H1 (cell line): ENCODE data around the gene HOXA11. TPM values are rescaled to one million over a fixed set of nuclear protein-coding genes. Genes with fewer than 3 reads are reported as not detected.

Experiments used
- CTCF ChIA-PET: fragments of 300-600 bp; sonication (Branson Sonifier 250); formaldehyde crosslinking; loops from one replicate; lab custom pipeline; 2021; ENCODE audit not compliant: partially characterized antibody; lab: Charles Lee
- POLR2A ChIA-PET: fragments of 300-600 bp; sonication (Branson Sonifier 250); formaldehyde crosslinking; loops from one replicate; lab custom pipeline; 2021; ENCODE audit warnings: inconsistent platforms; ENCODE audit not compliant: partially characterized antibody; lab: Charles Lee
- DNase-seq, 2 experiments: peaks; one replicate each; pipeline versions ENCODE4 v3.0.0 to v3.0.0-alpha.2; 2010 to 2022; ENCODE audit warnings: low spot score in 2 of 2, low read depth in 1 of 2, mixed read lengths in 1 of 2
- FAIRE-seq: peaks from 2 replicates; lab custom pipeline; 2011; peaks lifted over from hg19 to GRCh38; lab: Jason Lieb, UNC
- H2AFZ ChIP-seq: 2 replicates; pipeline ENCODE4 v1.8.1; 2012; ENCODE audit warnings: low read length, inconsistent platforms
- H2AK5ac ChIP-seq: 2 replicates; pipeline ENCODE4 v1.6.1; 2013; ENCODE audit warnings: low read depth, low read length
- H2BK120ac ChIP-seq: replicated peaks from 2 replicates; pipeline ENCODE3; 2013; ENCODE audit warnings: low read depth, low read length, inconsistent platforms
- H2BK12ac ChIP-seq: 2 replicates; pipeline ENCODE4 v1.6.1; 2013; ENCODE audit warnings: low read depth, low read length
- H2BK15ac ChIP-seq: 2 replicates; pipeline ENCODE4 v1.6.1; 2013; ENCODE audit warnings: low read length
- H2BK20ac ChIP-seq: 2 replicates; pipeline ENCODE4 v1.6.1; 2013; ENCODE audit warnings: low read length
- H2BK5ac ChIP-seq: 2 replicates; pipeline ENCODE4 v1.6.1; 2013; ENCODE audit warnings: low read depth, low read length
- H3K14ac ChIP-seq: 2 replicates; pipeline ENCODE4 v1.6.1; 2013; ENCODE audit warnings: inconsistent platforms; ENCODE audit not compliant: insufficient read length
- H3K18ac ChIP-seq: 2 replicates; pipeline ENCODE4 v1.6.1; 2013; ENCODE audit warnings: low read length; ENCODE audit errors: extremely low read depth
- H3K23ac ChIP-seq: 2 replicates; pipeline ENCODE4 v1.6.1; 2013; ENCODE audit warnings: inconsistent platforms; ENCODE audit not compliant: insufficient read length
- H3K23me2 ChIP-seq: 2 replicates; pipeline ENCODE4 v1.6.1; 2013; ENCODE audit warnings: low read depth, low read length
- H3K27ac ChIP-seq: 2 replicates; pipeline ENCODE4 v1.6.1; 2011; ENCODE audit warnings: low read depth, low read length, inconsistent platforms
- H3K27me3 ChIP-seq, 4 experiments: replicated peaks in 1 of 4; 1 replicate in 1 of 4; 2 replicates in 3 of 4; pipeline versions ENCODE4 v1.6.1 to v1.8.1; 2011 to 2013; ENCODE audit warnings: low read length in 3 of 4, mild to moderate bottlenecking in 3 of 4, inconsistent platforms in 2 of 4, mixed read lengths in 2 of 4, moderate library complexity in 1 of 4; ENCODE audit not compliant: control insufficient read depth in 3 of 4, insufficient read depth in 3 of 4; ENCODE audit errors: extremely low read depth in 1 of 4
- H3K36me3 ChIP-seq, 4 experiments: 2 replicates each; pipeline versions ENCODE4 v1.6.1 to v1.8.1; 2011 to 2013; ENCODE audit warnings: mild to moderate bottlenecking in 4 of 4, low read length in 3 of 4, moderate library complexity in 2 of 4, control low read depth in 1 of 4, inconsistent platforms in 1 of 4; ENCODE audit not compliant: insufficient read depth in 4 of 4, control insufficient read depth in 2 of 4
- H3K4ac ChIP-seq: replicated peaks from 2 replicates; pipeline ENCODE3; 2013; ENCODE audit warnings: low read length, low read depth, mixed read lengths, inconsistent platforms; ENCODE audit not compliant: insufficient read length
- H3K4me1 ChIP-seq, 4 experiments: replicated peaks in 1 of 4; 1 replicate in 1 of 4; 2 replicates in 3 of 4; pipeline versions ENCODE4 v1.6.1 to v1.8.1; 2011 to 2013; ENCODE audit warnings: low read length in 3 of 4, inconsistent platforms in 2 of 4, mixed read lengths in 1 of 4; ENCODE audit not compliant: insufficient read depth in 4 of 4, control insufficient read depth in 3 of 4
- H3K4me2 ChIP-seq, 2 experiments: 2 replicates each; pipeline versions ENCODE4 v1.6.1 to v1.8.1; 2011 to 2013; ENCODE audit warnings: low read depth in 2 of 2, low read length in 2 of 2, control low read depth in 1 of 2, inconsistent platforms in 1 of 2, mild to moderate bottlenecking in 1 of 2; ENCODE audit not compliant: insufficient read depth in 1 of 2
- H3K4me3 ChIP-seq, 4 experiments: fragments of 200-600, 300-600 bp in 1 of 4; sonication (generic), shearing (Covaris generic), sonication (Bioruptor Twin) in 1 of 4; 2 replicates each; pipeline versions ENCODE4 v1.5.1 to v1.8.1; 2011 to 2016; ENCODE audit warnings: low read length in 4 of 4, low read depth in 3 of 4, control low read depth in 2 of 4, inconsistent platforms in 2 of 4, mild to moderate bottlenecking in 2 of 4, mixed read lengths in 1 of 4, moderate library complexity in 1 of 4; ENCODE audit not compliant: insufficient read depth in 2 of 4; ENCODE audit errors: extremely low read depth in 1 of 4
- H3K56ac ChIP-seq: replicated peaks from 2 replicates; pipeline ENCODE3; 2013; ENCODE audit warnings: low read depth, mild to moderate bottlenecking, mixed read lengths, low read length, inconsistent platforms; ENCODE audit not compliant: insufficient read length
- H3K79me1 ChIP-seq: 2 replicates; pipeline ENCODE4 v1.6.1; 2013; ENCODE audit warnings: low read depth, low read length, control low read depth
- H3K79me2 ChIP-seq, 2 experiments: 2 replicates each; pipeline versions ENCODE4 v1.6.1 to v1.8.1; 2012 to 2013; ENCODE audit warnings: low read length in 2 of 2, mild to moderate bottlenecking in 2 of 2, inconsistent platforms in 1 of 2; ENCODE audit not compliant: insufficient read depth in 2 of 2, control insufficient read depth in 1 of 2
- H3K9ac ChIP-seq, 4 experiments: replicated peaks in 1 of 4; 1 replicate in 1 of 4; 2 replicates in 3 of 4; pipeline versions ENCODE4 v1.6.1 to v1.8.1; 2011 to 2013; ENCODE audit warnings: low read depth in 3 of 4, low read length in 3 of 4, control low read depth in 2 of 4, mild to moderate bottlenecking in 2 of 4, moderate library complexity in 2 of 4, inconsistent platforms in 1 of 4; ENCODE audit errors: extremely low read depth in 1 of 4
- H3K9me3 ChIP-seq, 2 experiments: 2 replicates each; pipeline versions ENCODE4 v1.6.1 to v1.8.1; 2012 to 2013; ENCODE audit warnings: mild to moderate bottlenecking in 2 of 2, moderate library complexity in 2 of 2, control low read depth in 1 of 2, inconsistent platforms in 1 of 2, low read depth in 1 of 2, low read length in 1 of 2, mixed read lengths in 1 of 2; ENCODE audit not compliant: insufficient read depth in 2 of 2
- H4K20me1 ChIP-seq, 2 experiments: replicated peaks in 1 of 2; 2 replicates each; pipeline versions ENCODE3 to v1.8.1; 2011 to 2013; ENCODE audit warnings: inconsistent platforms in 2 of 2, low read length in 2 of 2, mild to moderate bottlenecking in 1 of 2; ENCODE audit not compliant: insufficient read depth in 2 of 2, control insufficient read depth in 1 of 2
- H4K5ac ChIP-seq: 2 replicates; pipeline ENCODE4 v1.6.1; 2013; ENCODE audit warnings: low read length, low read depth, mixed read lengths, inconsistent platforms; ENCODE audit not compliant: insufficient read length
- H4K8ac ChIP-seq: 2 replicates; pipeline ENCODE4 v1.8.0; 2013; ENCODE audit warnings: mild to moderate bottlenecking, moderate library complexity, low read length, inconsistent platforms; ENCODE audit not compliant: insufficient read depth; ENCODE audit errors: extremely low read depth
- H4K91ac ChIP-seq: replicated peaks from 2 replicates; pipeline ENCODE3; 2013; ENCODE audit warnings: low read length, mixed read lengths, inconsistent platforms; ENCODE audit not compliant: insufficient read length
- CBX8 ChIP-seq: fragments of 300-800, 300-1000 bp; sonication (generic); IDR thresholded peaks from 2 replicates; pipeline ENCODE4 v1.7.1; 2016; ENCODE audit warnings: low read depth, low read length, borderline replicate concordance
- CREB1 ChIP-seq: IDR thresholded peaks from 2 replicates; pipeline ENCODE4 v1.6.1; 2012; ENCODE audit warnings: inconsistent platforms
- EP300 ChIP-seq, 2 experiments: IDR thresholded peaks; 1 replicate in 1 of 2; 2 replicates in 1 of 2; pipeline ENCODE4 v1.6.1; 2011 to 2012; ENCODE audit warnings: low read depth in 2 of 2, low read length in 2 of 2, mild to moderate bottlenecking in 2 of 2, borderline replicate concordance in 1 of 2, inconsistent platforms in 1 of 2, moderate library complexity in 1 of 2
- EZH2 ChIP-seq: fragments of 200-600 bp; sonication (generic); IDR thresholded peaks from 2 replicates; pipeline ENCODE4 v1.7.1; 2012; ENCODE audit warnings: low read depth, mild to moderate bottlenecking, moderate library complexity, low read length, inconsistent platforms; ENCODE audit not compliant: severe bottlenecking
- SIRT6 ChIP-seq: IDR thresholded peaks from one replicate; pipeline ENCODE4 v1.7.1; 2012; ENCODE audit warnings: low read length, inconsistent platforms
- SP1 ChIP-seq: IDR thresholded peaks from 2 replicates; pipeline ENCODE4 v1.6.1; 2011; ENCODE audit warnings: low read depth, low read length
- TBP ChIP-seq: IDR thresholded peaks from 2 replicates; pipeline ENCODE4 v1.6.1; 2011; ENCODE audit warnings: low read depth, low read length, improper control_type of control experiment
- WGBS, 2 experiments: shearing (Covaris generic) in 1 of 2; methylation state at CpG; one replicate each; pipeline versions ENCODE4 v1.1.6 to v1.1.7; 2013 to 2015; ENCODE audit warnings: low lambda C conversion rate in 2 of 2, mixed read lengths in 2 of 2, inconsistent platforms in 1 of 2, low coverage in 1 of 2, missing lambda C conversion rate in 1 of 2; ENCODE audit not compliant: insufficient replicate concordance in 2 of 2, insufficient coverage in 1 of 2, insufficient read length in 1 of 2; ENCODE audit errors: extremely low coverage in 1 of 2, missing lambda C conversion rate in 1 of 2; 5-methylcytosine and 5-hydroxymethylcytosine counted together
- polyA plus RNA-seq, 7 experiments: library from polyadenylated mRNA; depleted of rRNA in 3 of 7; stranded (reverse) in 5 of 7; unstranded in 2 of 7; fragments of >200 nt in 5 of 7; fragments of 200-250 nt in 2 of 7; gene quantifications; 1 replicate in 5 of 7; 2 replicates in 1 of 7; 4 replicates in 1 of 7; pipeline versions ENCODE4 v1.2.1 to v1.2.3, GENCODE V29; 2011 to 2013; ENCODE audit warnings: missing spikeins in 2 of 7, mixed read lengths in 2 of 7
- total RNA-seq: library from RNA; stranded (reverse); fragmentation: NEBNext Ultra II Directional; extraction: Animal tissue kit (Norgen Biotek cat#: 25700); gene quantifications from 2 replicates; pipeline ENCODE4 v1.2.1, GENCODE V29; 2021

Gene HOXA11
- total and polyA plus RNA-seq, 2 of the 8 experiments (the other 6 are each of a cell fraction or from before 2014, with no cell fraction given): not detected

DNA sequence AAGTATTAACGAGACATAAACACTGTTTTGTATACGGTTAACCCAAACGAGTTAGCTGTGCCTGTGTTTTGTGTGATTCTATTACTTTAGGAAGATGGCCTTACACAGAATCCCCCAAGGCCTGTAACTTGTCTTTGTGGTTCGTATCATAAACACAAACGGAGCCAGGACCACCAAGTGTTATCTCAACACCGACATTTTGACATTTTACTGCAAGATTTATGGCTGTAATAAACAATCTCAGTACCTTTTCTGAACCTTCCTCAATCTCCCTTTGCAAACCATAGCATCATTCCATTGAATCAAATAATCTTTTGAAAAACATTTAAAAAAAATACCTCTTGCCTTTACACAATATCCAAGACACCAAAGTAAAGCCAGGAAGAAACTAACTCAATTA lies 52.1 kb downstream of the HOXA11 start:
- Histone ChIP-seq H3K9me3 (peaks cover 0 to 4% of the 10 kb centered on the region in 2 experiments; a peak in 1 of 4 replicates), H3K27ac (no peak overlapping the region), H3K9ac (no peak overlapping the region), H3K4me2 (no peak overlapping the region), H2BK15ac (no peak overlapping the region), H2BK20ac (no peak overlapping the region), H4K20me1 (peaks cover 14 to 28% of the 10 kb centered on the region in 2 experiments), H3K4me3 (no peak overlapping the region), H3K79me1 (no peaks in the 10 kb centered on the region), H2BK120ac (no peak overlapping the region), H4K91ac (no peak overlapping the region), H3K56ac (no peak overlapping the region), H3K27me3 (peaks cover 96 to 100% (median 100%) of the 10 kb centered on the region in 4 experiments), H3K18ac (no peak overlapping the region), H3K79me2 (no peaks in the 10 kb centered on the region), H3K23ac (no peak overlapping the region), H3K4ac (no peak overlapping the region), H2BK5ac (no peak overlapping the region), H2AFZ (no peak overlapping the region), H3K36me3 (peaks cover 0 to 16% (median 0%) of the 10 kb centered on the region in 4 experiments; a peak in 2 of 8 replicates), H4K8ac (no peak overlapping the region), H4K5ac (no peak overlapping the region), H3K4me1 (peaks cover 0 to 4% (median 2%) of the 10 kb centered on the region in 4 experiments; a peak in 4 of 7 replicates), H2BK12ac (no peak overlapping the region), H2AK5ac (no peak overlapping the region), H3K14ac (no peak overlapping the region), H3K23me2 (peaks cover 4% of the 10 kb centered on the region; the same call in 1 of the 2 replicates)
- FAIRE-seq: no peak
- POLR2A ChIA-PET: no interaction called here
- DNase-seq: no peak
- CTCF ChIA-PET: interaction anchor here (2.1 to 2.7 kb wide), 2 partner anchors 9 to 11 kb away, joined by 10 read pairs; partner anchors contain the start of gene HOXA5
- 35% methylated on average over 6 of the region's 6 CpGs; no CpG with 5 or more reads in 1 of the 2 experiments for WGBS, 2 experiments
- TF ChIP-seq CREB1 (no peak), EP300 (IDR thresholded peaks at IDR 0.05; ENCODE audit: borderline replicate concordance in 1 of 2, low read depth in 2 of 2, low read length in 2 of 2) (no peak), SIRT6 (no peak), EZH2 (no peak), CBX8 (no peak), TBP (no peak), SP1 (no peak)
